Lung microvascular endothelial cell (primary cell): Measurements from ENCODE around the gene PRKN. TPM values are rescaled to one million over a fixed set of nuclear protein-coding genes. Genes with fewer than 3 reads are reported as not detected.

ENCODE experiments used
- DNase-seq, 2 donors: peaks; one replicate each; pipeline versions ENCODE4 v3.0.0 to v3.0.0-alpha.2; 2010; ENCODE audit warnings: low read depth in 2 of 2
- total RNA-seq: library from RNA; depleted of rRNA; stranded (reverse); fragments of >200 nt; gene quantifications from 2 replicates; pipeline ENCODE4 v1.2.1, GENCODE V29; 2014

The PRKN gene
- total RNA-seq, 1 donor from 2014 or later, result 0.40 TPM

DNA sequence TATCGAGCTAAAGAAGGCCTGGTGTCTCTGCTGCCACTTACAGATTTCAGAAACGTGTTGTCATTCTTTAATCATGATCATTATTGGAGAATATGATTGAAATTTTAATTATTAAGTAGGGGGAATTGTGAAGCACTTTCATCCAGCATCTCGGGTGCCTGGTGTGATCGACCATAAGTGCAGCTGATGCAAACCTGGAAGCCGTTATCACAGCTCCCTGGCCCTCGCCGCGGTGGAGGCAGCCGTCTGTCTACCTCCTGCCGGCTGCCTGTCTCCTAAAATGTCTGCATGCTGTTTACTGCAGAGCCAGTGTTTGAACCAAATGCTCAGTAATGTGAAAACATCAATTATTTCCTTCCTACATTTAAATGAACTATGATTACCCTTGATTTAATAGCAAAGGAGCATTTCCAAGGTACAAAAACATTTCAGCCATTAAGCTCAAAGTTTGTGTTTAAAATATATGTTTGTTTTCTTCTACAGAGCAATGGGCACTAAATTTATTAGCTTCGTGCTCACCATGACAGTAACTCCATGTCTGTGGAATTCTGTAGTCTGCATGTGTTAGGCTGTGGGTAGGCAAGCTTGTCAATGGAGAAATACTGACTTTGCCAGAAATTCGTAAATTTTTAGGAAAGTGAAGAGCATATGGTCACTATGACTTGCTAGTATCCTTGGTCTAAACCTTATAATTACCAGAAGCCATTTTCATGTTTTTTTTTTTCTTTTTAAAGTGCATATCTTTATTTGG lies 1269.2 kb downstream of the PRKN start:
- no peak for DNase-seq

DNA sequence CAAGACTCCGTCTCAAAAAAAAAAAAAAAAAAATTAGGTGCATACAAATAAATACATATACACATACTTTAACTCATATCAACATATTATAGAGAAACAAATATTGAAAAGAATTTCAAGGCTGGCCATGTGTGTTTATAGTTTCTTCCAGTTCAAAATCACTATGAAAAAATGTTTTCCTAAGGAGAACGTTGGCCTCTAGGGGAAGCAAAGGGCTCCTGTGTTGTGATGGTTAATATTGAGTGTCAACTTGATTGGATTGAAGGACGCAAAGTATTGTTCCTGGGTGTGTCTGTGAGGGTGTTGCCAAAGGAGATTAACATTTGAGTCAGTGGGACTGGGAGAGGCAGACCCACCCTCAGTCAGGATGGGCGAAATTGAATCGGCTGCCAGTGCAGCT lies 1271.7 kb downstream of the PRKN start:
- DNase-seq, result no peak

DNA sequence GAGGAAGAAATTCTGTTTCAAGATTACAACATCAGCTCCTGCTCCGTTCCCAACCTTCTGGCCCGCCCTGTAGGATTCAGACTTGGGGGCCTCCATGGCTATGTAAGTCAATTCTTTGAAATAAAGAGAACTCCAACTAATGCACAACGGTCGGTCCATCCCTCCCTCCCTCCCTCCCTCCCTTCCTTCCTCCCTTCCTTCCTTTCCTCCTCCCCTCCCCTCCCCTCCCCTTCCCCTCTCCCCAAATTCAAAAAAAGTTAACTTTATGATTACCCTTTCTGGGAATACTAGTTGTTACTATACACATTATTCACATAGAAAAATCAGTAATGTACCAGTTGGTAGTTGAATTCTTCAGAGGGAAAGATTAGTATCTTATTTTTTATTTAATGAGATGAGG lies 1274.0 kb downstream of the PRKN start:
- DNase-seq, result no peak

DNA sequence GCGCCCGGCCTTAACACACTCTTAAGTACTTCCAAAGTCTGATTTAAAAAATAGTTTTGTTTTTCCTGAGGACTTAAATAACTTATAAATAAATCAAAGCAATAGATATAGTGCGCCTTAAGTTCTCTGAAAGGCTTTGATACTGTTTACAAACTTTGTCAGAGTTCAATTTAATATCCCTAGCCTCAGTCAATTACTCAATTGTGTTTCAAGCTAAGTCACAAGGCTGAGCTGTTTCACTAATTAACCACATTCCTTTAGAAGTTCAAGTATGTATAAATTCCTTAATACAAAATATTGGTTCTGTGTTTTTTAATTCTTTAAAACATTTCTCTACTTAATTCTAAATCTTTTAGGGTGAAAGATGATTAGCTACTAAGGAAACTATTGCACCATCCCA lies 1275.3 kb downstream of the PRKN start:
- no peak for DNase-seq

DNA sequence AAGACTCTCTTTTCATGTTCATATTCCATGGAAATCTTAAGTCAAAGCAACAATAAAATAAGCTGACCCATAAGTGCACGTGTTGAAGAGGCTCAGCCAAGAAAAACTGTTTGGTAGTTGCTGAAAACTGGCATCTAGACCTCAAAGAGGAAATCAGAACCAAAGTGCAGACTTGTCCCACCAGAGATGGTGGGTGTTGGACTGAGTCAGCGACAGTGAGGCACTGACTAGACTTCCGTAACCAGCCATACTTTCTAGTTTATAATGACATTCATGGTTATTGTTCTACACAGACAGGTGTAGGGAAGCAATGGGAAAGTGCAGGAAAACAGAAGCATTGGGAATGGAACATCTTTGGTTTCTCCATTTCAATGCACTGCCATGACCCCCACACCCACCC lies 1278.0 kb downstream of the PRKN start:
- DNase-seq, result peak in 1 of 2 donors; percentile 26

DNA sequence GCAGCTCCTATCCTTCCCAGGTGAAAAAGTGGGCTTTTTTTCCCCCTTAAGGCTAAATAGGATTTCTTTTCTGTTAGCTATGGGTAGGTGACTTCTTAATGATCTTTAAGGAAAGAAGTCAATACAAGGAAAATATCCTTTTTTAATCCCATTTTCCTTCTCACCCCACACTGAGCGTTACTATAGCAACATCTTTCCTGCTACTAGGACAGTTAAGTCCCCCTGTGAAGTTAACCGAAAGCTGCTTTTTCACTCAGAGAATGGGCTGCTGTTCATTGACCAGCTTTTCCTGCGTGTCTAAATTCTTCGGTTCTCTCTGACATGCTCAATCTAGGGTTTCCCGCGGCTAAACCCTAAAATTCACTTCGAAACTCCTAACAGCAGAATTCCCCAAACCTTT lies 1280.6 kb downstream of the PRKN start:
- no peak for DNase-seq

DNA sequence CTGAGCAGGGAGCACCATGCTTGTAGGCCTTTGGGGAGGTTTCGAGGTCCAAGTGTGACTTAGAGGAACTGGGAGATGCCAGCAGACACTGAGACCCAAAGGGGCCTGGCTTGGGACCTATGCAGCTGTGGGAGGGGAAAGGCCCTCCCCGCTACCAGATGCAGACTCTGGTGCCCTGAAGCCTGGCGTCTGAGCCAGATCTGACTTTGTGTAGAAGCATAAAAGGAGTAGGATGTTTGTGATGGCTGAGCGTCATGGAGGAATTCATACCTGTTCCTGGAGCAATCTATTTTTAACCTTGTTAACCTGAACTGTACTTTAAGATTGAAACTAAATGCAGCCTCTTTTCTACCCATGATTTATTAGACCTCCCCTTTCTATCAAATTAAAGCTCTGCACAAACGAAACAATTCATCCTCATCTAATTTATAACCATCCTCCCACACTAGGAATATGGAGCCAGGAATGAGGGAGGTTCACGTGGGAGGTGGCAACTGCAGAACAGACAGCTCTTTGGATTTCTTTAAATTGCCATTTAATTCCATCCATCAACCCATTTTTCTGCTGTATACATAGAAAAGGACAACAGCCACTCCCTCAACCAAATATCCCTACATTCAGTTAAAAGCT lies 1281.2 kb downstream of the PRKN start:
- DNase-seq, result no peak

DNA sequence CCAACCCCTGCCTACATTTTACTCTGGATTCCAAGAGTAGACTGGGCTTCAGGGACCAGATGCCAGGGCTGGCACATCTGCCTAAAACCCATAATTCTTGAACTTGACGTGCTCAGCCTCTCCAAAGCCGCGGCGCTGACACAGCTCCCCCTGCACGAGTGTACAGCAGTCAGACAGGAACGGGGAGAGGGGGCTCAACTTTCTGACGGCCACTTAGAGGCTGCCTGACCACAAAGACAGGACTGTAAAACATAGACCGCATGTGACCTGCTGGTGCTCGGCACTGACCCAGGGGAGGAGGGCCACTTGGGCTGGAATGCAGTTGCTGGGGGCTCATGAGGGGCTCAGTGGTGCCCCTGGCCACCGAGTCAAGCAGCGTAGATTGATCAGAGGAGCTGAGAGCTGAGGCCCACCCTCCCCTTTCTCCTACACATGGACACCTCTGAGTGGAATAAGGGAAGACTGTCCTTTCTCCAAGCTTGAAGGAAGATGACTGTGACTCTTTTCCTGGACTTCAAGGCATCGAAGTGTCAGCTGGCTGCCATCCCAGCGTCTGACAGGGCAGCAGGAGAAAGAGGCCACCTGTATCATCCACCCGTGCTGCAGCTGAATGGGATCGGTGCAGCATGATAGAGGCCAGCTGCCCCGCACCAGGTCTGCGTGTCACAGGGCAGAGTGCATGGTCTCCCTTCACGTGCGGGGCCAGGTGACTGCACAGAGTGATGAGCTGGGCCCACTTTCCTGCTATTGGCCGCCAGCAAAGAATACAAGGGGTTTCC lies 1282.4 kb downstream of the PRKN start:
- DNase-seq, result no peak

DNA sequence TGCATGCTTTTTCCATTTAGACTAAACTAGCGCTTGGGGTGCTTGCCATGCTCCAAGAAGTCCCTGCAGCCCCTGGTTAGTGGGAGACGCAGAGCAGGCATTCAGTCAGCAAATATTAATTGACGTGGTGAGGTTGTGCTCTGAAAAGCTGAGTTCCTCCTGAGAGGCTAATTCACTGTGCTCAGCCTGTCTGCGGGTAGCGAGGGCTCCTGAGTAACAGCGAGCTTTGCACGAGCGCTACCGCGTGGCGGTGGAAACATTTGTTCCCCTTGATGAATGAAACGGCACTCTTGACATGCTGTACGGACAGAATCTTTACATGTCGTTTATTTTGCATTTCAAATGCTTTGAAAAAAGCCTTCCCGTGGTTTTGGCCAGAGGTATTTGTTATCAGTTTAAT lies 1283.1 kb downstream of the PRKN start:
- peak in 1 of 2 donors; percentile 27 for DNase-seq

DNA sequence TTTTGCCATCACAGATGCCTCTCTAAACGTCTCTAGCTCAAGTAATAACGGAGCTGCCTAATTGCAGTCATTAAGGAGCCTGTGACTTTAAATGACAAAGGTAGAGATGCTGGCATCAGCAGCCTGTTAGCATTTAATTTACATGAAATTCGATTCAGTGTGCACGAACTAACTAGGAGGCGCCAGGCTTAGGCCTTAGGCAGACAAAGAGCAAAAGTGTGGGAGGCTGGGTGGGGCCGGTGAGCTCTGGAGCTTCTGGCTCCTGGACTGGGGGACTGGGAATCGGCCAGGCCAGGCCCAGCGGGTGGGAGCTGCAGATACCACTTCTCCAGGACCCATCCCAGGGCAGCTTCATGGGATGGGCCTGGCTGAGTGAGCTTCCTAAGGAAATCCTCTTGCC lies 1283.7 kb downstream of the PRKN start:
- no peak for DNase-seq

DNA sequence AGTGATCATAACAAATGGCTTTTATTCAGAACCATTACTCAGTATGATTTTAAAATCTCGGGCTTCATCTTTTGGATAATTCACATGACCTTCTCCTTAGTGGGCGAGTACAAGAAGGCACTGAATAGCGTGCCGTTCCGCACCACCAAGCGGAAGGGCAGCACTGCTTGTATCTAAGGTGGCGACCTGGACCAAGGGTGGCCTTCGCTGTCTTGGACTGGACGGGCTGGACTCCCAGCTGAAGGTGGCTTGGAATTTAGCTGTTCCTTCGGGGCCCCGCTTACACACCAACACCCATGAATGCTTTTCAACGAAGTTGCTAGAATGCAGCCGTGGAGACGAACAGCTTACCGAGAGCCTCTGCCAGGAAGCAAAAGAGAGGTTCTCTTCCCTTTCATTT lies 1285.1 kb downstream of the PRKN start:
- DNase-seq, result no peak

DNA sequence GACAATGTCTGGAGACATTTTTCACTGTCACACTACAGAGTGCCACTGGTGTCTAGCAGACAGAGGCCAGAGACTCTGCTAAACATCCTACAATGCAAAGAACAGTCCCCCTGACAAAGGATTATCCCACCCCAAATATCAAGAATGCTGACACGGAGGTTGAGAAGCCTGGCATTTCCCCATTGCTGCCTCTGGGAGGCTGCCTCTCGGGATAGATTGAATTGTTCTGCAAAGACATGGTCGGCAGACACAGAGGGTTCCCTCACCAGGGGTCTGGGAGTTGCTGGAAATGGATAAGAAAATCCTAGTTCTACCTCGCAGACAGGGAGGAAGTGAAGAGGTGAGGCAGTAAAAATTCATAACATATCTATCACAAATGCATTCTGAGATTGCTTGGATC lies 1287.3 kb downstream of the PRKN start:
- DNase-seq, result no peak

DNA sequence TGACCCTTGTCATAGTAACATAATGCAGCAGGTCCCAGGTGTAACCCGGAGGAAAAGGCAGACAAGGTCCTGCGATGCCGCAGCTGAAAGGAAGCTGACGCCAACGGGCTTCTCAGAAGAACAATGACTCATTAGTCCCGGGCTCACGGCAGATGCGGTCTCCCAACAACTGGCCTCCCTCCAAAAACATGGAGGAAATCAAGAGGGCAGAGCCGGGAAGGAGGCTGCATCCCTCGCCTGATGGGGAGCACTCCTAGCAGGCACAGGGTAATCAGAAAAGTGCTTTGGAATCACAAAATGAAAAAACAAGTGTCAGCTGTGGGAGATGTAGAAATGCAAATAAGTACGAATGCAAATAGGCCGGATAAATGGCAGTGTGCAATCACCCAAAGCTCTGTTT lies 1288.5 kb downstream of the PRKN start:
- peak; percentile 5 to 77 for DNase-seq

DNA sequence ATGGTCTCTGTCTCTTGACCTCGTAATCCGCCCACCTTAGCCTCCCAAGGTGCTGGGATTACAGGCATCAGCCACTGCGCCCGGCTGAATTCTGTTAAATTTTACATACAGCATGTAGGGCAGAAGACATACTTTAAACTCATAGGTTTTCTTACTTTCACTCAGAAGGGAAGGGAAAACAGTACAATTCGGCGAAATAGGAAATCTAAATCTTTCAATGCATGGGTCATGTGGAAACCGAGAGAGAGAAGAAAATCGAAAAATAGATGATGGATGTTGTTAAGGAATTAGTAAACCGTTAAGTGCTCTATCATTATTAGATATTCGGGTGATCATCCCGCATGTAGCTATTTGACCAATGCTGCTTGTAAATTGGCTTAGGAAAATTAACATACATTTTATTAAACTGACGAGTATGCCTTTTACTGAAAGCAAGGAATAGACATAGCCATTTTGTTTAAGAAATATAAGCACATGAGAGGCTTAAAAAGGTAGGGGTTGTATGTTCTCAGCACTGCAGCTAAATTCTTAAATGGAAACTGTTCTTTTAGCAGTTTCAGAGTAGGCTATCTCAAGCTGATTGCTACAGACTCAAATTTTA lies 1289.0 kb downstream of the PRKN start:
- no peak for DNase-seq

DNA sequence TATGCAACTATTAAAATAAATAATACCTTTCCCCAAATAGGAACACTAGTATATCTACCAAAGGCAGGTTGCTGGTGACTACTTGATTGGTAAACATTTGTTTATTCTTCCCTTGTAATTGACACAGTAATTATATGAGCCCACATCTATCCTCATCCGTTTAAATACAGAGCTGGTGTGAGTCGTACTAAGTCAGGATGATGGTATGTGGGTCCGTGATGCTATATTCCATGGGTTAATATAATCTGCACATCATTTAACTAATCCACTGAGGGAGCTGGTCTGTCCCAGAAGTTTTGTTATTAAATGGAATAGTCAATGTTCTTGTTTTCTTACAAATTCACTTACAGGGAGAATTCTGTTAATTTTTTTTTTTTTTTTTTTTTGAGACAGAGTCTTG lies 1289.7 kb downstream of the PRKN start:
- DNase-seq, result no peak

DNA sequence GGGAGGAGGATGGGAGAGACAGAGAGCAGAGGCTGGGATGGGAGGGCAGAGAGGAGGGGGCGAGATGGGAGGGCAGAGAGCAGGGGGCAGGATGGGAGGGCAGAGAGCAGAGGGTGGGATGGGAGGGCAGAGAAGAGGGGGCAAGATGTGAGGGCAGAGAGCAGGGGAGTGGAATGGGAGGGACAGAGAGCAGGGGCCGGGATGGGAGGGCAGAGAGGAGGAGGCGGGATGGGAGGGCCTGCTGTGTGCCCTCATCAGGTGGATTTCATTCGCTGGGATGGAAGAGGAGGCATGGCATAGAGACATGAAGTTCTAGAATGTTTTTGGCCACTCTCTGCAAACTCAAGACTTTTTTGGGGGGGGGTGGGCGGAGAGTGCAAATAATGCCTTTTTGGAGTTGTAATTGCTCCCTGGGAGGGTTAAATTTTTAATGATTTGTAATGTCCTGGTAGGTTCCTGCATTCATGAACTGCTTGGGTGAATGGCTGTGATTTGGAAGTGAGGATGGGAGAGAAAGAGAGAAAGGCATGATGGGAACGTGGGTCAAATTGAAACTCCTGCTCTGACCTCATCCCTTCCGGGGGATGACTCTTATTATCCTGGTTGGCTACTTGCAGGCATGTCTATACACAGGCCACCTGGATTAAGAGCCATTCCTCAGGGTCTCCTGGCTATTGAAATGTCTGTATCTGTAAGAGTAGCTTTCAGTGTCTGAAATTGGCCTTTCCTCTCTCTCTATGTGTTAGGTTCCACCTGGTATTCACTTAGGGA lies 1291.3 kb downstream of the PRKN start:
- no peak for DNase-seq

DNA sequence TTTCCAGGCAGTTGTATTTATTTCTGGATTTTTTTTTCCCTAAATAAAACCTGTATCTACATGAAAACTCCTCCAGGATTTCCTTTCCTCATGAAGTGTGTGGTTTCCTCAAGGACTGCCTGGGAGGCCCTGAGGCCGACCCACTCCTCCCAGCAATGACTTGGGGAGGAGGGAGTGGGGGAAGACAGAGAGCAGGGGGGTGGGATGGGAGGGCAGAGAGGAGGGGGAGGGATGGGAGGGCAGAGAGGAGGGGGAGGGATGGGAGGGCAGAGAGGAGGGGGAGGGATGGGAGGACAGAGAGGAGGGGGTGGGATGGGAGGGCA lies 1291.9 kb downstream of the PRKN start:
- DNase-seq, result no peak

DNA sequence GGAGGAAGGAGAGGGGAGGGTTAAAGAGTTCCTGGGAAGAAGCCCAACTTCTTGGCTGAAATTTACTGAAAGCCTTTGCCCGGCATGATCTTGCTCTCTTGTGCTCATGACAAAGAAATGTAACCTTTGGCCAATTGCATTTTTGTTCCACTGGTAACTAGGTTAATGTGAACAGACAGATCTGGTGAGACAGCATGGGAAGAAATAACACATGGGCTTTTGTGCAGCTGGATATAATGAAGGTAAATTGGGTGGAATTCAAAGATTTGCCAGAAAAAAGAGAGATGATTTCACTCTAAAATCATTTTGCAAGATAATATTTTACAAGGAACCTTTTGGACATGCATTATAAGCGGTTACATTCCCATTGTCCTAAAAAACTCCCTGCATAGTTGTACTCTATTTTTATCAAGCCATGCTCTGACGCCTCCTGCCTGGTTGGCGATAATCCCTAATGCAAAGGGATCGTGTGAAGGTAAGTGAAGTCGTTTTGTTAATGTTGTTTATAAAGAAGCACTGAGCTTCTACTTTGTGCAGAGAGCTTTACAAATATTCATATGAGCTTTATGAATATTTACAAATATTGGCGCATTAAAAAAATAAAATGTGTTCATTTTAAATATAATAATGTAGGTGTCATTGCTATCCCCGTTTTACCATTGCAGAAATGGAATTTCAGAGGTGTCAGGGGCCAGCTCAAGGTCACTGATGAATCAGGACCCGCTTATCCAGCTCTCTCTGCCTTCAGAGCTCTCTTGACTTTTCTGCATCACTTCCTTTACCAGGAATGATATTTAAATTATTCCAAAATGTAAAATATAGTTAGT lies 1292.4 kb downstream of the PRKN start:
- DNase-seq, result peak in 1 of 2 donors; percentile 44

DNA sequence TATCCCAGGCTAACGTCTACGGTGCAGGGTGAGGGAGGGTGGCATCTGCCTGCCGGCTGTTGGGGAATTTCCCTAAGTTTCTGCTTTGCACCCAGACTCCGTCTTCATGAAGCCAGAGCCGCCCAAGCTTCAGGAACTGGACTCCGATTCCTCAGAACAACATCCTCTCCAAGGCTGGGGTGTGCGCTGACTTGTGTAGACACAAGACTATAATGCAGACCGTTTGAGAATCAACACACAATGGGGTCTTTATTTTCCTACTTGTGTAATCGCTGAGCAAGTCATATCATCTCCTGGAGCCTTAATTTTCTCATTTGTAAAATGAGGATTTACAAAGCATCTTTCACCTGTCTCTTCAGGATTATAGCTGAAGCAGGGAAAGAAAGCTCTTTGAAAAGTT lies 1293.2 kb downstream of the PRKN start:
- no peak for DNase-seq

DNA sequence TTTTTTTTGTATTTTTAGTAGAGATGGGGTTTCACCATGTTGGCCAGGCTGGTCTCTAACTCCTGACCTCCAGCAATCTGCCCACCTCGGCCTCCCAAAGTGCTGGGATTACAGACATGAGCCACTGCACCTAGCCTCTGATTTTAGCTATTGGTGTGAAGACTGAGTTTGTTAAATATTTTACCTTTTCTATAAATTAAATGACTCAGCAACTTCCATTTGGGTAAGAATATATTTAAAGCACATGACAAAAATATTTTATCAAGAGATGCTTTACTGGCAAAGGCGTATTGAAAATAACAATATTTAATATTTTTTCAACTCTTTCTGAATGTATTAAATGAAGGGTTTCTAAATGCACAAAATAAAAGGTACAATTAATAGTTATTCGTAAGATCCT lies 1295.0 kb downstream of the PRKN start:
- DNase-seq, result no peak
